ENCODE data around the gene PPM1E.

DNA sequence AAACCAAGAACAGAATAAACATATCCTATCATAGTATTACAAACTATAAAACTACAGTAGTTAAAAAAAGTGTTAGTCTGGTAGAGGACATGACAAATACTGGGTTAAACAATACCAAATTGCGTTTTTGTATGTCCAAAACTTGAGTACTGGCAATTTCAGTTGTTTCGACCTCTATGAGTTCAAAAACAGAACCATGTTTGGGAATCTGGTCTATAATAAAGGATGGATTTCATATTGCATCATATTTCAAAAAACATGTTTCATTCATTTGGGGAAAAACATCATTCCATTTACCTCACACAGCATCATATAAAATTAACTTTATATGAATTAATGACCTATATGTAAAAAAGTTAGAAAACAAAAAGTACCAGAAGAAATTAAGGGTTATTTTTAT is 269.3 kb downstream of the PPM1E start:
- TF ChIP-seq, protein P1, sequence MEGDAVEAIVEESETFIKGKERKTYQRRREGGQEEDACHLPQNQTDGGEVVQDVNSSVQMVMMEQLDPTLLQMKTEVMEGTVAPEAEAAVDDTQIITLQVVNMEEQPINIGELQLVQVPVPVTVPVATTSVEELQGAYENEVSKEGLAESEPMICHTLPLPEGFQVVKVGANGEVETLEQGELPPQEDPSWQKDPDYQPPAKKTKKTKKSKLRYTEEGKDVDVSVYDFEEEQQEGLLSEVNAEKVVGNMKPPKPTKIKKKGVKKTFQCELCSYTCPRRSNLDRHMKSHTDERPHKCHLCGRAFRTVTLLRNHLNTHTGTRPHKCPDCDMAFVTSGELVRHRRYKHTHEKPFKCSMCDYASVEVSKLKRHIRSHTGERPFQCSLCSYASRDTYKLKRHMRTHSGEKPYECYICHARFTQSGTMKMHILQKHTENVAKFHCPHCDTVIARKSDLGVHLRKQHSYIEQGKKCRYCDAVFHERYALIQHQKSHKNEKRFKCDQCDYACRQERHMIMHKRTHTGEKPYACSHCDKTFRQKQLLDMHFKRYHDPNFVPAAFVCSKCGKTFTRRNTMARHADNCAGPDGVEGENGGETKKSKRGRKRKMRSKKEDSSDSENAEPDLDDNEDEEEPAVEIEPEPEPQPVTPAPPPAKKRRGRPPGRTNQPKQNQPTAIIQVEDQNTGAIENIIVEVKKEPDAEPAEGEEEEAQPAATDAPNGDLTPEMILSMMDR (IDR thresholded peaks at IDR 0.05; ENCODE audit: low read depth, low read length) = no peak
- no peak for TF ChIP-seq EZH2phosphoT487 (IDR thresholded peaks at IDR 0.05; ENCODE audit: low read depth)

All from OCI-LY3 (cell line).